SIG-M5 treated with dmso at 0.1 percent for 504 hours (cell line): ENCODE measurements around the gene ZNF853.

Experiments used
- DNase-seq: peaks from one replicate; lab custom pipeline; 2025; ENCODE audit not compliant: unreplicated experiment; lab: John Stamatoyannopoulos, UW

Gene ZNF853

DNA sequence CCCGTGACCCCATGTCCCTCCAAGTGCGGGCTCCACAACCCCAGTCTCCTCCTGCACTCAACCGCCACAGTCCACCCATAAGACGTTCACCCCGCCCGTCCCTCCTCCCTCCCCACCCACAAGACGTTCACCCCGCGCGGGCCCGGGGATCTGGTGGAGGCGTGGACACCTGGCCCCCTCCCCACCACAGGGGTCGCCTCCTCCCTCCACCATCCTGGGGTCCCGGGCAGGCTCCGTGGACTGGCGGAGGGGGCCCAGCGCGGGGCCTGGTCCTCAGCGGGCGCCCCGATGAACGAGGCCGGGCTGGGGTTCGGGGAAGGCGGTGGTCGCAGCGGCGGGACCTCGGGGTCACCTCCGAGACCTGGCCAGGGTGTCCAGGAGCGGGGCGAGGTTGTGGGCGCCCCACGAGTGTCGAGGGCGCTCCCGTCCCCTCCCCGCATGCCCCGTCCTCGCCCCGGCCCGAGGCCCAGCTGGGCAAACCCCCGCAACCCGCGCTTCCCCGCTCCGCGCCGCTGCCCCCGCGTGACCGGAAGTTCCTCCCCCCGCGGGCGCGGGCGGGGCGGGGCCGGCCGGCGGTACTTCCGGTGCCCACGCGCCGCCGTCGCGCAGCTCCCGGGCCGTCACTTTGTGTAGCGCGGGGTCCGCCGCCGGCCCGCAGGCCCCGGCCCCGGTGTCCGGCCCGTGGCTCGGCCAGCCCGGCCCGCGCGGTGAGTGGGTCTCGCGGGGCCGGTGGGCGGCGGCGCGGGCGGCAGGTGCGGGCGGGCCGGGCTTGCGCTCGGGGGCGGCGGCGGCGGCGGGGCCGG is 21.5 kb downstream of the ZNF853 start, which contains the start of gene ZNF316:
Gene ZNF316 (plus strand): TSS at position 578 of the 803 bp plus-strand sequence. CDS start 5,092 bp downstream, outside the sequence.
- peak; percentile 32 for DNase-seq

DNA sequence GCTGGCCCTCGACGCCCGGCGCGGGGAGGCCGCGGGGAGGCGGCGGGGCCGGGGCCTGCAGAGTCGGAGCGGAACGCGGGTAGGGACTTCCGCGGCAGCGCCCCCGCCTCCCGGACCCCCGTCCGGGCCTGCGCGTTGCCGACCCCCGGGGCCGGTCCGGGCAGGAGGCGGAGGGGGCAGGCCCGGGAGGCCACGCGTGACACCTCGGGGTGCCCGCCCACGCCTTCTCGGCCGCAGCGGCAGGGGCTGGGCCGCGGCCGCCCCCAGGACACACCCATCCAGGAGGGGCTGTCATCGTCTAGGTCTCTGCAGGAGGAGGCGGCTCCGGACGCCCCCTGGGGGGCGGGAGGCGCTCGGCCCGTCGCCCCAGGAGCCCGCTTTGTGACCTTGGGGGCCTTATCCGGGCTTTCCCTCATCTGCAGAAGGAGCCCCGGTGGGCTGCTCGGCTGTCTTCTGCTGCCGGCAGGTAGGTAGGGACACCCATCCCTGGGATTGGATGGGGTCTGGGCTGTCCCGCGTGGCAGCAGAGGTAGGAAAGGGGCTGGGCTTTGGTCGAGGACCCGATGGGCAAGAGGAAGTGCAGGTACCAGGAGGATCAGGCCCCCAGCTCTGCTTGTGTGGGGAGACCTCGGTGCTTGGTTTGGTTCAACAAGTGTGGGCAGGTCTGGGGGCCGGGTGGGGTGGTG is 22.3 kb downstream of the ZNF853 start:
- peak; percentile 48 for DNase-seq

DNA sequence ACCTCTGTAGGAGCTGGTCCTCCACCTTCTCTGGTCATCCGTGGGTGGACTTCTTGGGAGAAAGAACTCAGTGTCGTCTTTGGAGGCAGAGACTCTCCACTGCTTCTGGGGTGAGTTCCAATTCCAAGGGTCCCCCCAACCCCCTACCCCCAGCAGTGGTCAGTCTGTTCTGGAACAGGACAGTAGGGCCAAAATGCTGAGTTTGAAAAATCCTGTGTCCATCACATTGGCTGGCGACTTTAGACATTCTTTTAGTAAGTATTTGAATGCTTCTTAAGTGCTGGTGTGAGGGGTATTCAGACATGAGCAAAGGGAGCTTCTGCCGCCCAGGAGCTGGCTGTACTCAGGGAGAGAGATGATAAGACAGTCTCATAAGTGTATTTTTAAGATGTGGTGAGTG is 23.6 kb downstream of the ZNF853 start:
- DNase-seq = no peak

DNA sequence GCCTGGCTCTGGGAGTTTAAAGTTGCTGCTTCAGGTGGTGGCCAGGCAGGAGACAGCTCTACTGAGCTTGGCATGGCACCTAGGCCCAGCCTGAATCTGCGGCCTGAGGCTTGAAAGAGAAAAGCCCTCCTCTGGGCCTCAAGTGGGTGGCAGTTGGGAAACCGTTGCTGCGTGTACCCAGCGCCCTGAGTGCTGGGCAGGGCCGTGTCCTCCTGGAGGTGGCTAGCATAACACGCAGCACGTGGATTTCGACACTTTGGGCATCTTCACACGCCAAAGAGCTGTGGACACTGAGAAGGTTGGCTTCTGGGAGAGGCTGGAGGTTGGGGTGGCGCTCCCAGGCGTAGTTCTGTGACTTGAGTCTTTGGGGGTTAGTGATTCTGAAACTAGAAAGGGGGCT is 24.2 kb downstream of the ZNF853 start:
- no peak for DNase-seq

DNA sequence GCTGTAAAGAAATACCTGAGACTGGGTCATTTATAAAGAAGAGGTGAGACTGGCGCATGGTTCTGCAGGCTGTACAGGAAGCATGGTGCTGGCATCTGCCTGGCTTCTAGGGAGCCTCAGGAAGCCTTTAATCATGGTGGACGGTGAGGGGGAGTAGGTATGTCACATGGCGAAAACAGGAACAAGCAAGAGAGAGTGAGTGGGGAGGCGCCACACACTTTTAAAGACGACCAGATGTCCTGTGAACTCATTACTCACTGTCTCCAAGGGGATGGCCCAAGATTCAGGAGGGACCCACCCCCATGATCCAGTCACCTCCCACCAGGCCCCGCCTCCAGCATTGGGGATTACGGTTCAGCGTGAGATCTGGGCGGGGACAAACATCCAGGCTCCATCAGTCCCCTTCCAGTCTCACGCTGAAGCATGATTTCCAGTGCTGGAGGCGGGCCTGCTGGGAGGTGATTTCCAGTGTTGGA is 24.9 kb downstream of the ZNF853 start:
- peak; percentile 46 for DNase-seq

DNA sequence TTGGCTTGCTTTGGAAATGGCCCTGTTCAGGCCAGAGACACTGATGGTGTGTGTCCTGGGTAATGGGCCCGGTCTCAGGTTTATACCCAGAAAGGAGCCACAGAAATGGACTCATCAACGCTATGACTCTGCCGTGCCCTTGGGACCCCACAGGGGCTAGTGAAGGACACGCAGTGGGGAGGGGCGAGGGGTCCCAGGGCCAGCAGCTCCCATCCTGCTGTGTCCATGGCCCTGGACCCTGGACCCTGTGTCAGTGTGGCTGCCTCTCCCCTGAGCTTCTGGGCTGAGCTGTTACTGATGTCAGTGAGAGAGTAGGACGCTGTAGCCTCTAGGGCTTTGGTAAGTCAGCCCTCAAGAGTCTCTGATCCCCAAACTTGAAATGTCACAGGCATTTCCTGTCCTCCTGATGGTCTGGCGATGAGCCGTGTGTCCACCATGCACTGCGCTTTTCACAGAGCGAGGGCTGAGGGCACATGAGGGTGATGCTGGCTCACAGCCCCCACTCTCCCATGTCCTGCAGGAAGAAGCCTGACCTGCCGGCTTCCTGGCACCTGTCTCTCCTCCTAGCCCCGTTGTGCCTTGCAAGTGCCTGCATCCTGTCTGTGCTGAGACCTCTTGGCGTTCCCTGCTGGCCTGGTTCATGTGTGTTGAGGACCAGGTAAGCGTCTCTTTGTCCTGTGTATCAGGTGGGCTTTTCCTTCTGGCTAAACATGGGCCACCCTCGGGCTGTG is 26.1 kb downstream of the ZNF853 start:
- no peak for DNase-seq

DNA sequence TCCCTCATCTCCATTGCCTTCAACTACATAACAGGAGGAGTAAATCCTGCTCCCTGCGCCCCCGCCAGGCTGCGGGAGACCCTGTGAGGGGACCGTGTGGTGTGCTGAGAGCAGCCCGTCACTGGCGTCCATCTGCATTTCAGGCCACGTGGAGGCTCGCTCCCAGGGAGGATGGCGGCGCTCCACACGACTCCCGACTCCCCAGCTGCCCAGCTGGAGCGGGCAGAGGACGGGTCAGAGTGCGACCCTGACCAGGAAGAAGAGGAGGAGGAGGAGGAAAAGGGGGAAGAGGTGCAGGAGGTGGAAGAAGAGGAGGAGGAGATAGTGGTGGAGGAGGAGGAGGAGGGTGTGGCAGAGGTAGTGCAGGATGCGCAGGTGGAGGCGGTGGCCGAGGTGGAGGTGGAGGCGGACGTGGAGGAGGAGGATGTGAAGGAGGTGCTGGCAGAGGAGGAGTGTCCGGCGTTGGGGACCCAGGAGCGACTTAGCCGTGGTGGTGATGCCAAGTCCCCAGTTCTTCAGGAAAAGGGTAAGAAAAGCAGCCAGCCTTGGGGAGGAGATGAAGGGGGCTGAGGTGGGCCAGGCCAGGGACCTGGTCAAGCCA is 26.9 kb downstream of the ZNF853 start:
- no peak for DNase-seq

DNA sequence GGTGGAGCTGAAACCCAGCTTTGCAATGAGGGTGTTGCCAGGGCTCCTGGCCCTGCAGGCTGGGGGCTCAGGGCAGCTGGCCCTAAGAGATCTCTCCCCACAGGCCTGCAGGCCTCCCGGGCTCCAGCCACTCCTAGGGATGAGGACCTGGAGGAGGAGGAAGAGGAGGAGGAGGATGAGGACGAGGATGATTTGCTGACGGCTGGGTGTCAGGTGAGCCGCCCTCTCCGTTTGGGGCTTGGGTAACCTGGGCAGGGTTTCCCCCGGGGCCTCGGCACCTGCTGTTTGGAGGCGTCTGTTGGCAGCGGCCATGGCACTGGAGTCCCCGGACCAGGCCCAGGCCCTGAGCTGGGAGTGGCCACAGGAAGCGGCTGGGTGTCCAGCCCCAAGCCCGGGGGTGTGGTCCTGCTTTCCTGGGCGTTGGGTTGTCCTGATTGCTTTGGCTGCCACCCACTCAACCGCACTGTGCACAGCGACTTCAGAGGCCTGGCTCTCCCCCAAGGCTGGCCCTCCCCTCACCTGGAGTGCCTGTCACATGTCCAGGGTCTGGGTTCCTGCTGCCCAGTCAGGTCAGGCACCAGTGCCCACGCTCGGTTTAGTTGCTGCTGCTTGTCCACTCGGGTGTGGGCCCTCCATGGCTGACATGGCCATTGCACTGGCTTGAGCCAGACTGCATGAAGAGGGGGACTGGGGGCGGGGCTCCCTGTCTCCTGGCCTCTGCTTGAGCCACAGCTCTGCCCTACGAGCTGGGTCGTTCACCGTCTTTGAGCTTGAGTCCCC is 27.6 kb downstream of the ZNF853 start:
- no peak for DNase-seq

DNA sequence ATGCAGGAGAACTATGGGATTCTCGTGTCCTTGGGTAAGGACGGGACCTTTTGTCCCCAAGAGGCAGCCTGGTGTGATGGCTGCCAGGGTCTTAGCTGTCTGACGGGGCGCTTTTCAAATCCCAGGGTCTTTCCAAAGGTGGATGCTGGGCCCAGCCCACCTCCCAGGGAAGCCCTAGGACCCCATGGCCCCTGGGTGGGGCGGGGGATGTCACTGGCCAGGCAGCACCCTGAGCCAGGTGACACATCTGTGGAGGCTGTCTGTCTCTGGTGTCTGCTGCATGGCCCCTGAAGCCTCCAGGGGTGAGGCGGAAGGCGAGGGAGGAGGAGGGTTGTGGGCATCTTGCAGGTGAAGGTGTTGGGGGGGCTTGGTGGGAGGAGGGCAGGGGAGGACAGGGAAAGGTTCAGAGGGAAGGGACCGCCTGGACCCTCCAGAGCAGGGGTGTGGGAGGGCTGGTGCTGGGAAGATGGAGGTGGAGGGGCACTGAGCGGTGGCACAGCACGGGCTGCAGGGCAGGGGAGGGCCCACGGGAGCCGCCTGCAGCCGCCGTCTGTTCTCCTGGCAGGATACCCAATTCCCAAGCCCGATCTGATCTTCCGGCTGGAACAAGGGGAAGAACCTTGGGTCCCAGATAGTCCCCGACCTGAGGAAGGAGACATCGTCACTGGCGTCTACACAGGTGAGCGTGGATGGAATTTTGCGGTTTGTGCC is 28.7 kb downstream of the ZNF853 start:
- DNase-seq = no peak

DNA sequence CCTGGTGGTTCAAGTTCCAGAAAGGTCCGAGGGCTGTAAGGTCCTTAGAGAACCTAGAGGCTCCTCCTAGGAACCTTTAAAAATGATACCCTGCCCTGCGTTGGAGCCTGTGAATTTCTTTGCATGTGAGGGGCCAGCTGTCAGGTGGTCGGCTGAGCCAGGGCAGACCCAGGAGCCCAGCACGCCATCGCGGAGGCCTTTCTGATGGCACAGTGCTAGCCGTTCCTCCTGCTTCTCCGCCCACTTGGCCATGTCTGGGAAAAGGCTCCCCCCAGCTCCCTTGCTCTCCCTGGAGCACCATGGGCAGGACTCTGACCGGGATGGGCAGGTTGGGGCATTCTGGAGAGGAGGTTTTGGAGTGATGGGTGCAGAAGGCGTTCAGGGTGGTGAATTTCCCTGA is 29.3 kb downstream of the ZNF853 start:
- no peak for DNase-seq

DNA sequence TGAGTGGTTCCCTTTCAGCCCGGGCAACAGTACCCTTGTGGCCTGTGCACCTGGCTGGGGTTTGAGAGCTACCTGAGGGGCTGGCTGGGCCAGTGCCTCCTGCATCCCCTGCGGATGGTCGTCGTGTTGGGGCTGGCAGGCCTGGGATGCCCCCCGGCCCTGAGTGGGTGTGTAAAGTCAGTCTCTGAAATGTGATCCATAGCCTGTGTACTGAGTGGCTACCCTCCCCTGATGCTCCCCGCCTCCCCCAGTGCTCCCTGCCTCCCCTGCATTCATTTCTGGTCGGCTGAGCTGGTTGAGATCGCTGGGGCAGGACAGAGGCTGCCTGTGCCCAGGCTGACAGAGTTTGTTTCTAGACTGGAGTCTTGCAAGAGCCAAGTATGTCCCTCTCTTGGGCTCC is 31.1 kb downstream of the ZNF853 start:
- no peak for DNase-seq

DNA sequence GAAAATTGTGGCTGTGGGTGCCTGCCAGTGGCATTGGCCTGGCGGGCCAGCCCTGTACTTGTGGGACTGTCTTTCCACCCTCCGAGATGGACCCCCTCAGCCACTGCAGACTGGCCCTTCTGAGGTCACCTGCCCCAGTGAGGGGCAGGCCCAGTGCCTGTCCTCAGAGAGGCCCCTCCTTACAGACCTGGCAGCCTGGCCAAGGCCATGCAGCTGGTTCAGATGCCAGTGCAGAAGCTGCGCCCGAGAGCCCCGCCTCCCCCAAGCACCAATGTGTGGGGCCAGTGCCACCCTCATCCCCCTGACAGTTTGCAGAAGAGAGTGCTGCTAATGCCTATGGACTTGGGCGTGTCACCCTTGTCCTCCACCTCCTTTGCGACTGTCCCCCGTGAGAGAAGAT is 31.7 kb downstream of the ZNF853 start:
- DNase-seq = no peak

DNA sequence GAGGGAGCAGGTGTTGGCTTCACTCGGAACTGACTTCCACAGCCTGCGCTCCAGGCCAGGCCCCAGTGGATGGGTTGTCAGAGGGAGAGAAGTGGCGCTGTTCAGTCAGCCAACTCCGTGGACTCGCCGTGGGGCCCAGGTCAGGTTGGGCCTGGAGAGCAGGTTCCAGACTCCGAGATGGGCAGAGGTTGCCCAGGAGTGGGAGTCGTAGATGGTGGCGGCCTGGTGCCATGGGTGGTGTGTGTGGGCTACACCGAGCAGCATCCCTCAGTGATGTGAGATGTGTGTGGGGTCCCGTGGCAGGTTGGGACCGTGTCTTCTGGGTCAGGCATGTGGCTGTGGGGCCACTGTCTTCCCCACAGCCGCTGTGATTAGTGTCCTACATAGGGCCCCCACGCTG is 32.1 kb downstream of the ZNF853 start:
- DNase-seq = no peak

DNA sequence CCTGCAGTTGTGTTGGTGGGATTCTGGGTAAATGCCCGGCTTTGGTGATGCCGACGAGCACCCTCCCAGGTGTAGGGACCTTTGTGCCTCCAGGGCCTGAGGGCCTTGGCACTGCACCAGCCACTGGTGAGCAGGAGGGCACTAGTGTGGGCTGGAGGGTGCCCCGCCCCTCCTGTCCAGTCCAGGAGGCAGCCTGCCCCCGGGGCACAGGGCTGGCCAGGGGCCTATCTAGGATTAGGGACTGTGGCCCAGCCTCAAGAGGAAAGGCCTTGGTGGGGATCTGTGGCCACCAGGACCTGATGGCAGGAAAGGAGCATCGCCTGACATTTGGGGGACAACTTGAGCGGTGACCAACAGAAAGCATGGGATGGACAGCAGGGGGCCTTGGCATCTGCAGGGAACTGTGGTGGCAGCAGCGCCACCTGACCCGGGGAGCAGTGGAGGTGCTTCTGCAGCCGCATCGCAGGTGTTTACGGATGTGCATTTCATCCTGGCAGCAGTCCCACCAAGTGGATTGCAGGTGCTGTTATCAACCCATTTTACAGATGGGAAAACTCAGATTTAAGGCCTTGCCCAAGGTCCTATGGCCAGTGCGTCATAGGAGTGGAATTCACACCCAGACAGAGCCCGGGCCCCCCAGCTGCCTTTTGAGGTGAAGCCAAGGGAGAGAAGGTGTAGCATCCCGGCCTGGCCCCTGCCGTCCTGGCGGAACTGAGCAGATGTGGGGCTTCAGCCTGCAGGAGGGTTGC is 32.8 kb downstream of the ZNF853 start:
- DNase-seq = no peak

DNA sequence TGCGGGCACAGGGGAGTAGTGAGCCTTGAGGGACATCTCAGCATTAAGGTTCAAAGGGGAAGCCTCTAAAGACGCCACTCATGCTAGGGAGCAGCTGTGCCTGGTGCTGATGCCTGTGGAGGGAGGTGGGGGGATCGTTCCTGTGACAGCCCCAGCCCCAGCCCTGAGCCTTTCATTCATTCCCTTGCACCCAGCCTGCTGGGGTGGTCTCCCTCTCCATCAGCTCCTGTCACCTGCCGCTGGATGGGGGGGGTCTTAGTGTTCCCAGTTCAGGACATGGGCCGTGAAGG is 33.4 kb downstream of the ZNF853 start:
- DNase-seq = no peak

DNA sequence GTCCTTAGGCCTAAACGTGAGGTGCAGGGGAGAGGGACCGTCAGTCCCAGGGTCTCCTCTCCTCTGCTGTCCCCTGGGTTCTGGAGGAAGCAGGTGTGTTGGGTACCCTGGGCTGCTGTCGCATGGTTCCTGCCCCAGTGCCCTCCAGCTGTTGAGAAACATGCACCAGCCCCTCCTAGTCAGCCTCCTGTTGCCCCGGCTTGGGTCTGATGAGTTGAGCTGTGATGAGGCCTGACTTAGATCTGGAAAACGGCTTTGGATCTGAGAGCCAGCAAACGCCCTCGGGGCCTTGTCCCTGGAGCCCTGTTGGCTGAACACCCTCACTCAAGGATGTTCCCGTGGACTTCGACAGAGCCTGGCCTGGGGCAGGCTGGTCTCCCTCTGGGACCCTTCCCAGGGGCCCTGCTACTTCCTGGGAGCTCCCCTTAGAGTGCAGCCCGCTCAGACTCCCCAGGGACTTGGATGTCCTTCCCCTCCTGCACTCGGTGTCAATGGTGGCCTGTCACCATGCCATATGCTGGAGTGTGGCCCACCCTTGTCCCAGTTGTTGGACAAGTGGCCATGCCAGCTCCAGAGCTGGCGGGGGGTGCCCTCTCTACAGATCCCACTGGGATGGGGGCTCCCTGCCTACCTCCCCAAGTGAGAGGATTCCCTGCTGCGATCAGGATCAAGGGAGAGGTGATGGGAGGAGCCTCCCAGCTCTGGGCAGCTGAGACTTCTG is 34.0 kb downstream of the ZNF853 start:
- DNase-seq = no peak

DNA sequence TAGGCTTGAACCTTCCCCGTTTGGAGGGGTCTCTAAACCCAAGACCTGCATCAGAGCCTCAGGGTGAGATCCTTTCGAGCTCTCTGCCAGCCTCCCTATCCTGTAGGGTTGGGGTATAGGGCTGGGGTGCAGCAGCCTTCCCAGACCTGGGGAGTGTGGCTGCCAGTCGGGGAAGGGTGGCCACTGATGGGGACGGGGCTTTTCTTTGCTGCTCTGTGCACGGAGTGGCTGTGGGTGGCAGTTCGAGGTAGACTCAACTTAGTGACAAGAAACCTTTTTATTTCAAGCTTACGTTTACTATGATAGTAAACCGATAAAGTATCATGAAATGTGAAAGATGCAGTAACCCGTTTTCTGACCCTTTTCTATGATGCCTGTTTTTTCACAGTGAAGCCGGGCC is 34.7 kb downstream of the ZNF853 start:
- DNase-seq = no peak

DNA sequence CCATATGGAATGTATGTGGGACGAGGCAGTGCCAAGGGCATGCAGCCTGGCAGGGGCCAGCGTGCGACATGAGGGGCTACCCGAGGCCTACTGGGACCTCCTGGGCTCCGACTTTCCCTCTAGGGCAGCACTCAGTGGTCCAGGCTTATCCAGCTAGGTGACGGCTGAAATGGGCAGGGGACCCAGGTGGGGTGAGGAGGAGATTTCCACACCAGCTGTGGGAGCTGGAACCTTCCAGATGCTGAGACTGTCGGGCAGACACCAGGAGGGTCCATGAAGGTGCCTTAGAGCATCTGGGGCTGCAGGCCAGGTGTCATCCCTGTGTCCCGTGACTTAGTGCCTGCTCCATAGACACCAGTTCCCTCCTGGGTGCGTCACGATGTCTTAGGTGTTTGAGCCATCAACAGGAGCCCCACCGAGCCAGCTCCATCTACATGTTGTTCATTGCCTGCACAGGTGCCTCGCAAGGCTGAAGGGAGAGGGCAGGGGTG is 35.2 kb downstream of the ZNF853 start:
- no peak for DNase-seq
